GM12878 (cell line): Measurements from ENCODE around the gene CANT1.

Experiments used
- CHD1 ChIP-seq: IDR thresholded peaks from 2 replicates; pipeline ENCODE4 v1.6.1; 2012; ENCODE audit warnings: low read depth, low read length, improper control_type of control experiment
- NRF1 ChIP-seq: conservative IDR thresholded peaks from 2 replicates; pipeline ENCODE4 v1.6.1; 2011; ENCODE audit warnings: mild to moderate bottlenecking, low read depth, low read length, improper control_type of control experiment
- RB1 ChIP-seq: fragments of 450-650 bp; formaldehyde crosslinking; IDR thresholded peaks from 2 replicates; pipeline ENCODE4 v1.6.1; 2017; ENCODE audit warnings: mild to moderate bottlenecking, borderline replicate concordance
- RCOR1 ChIP-seq: conservative IDR thresholded peaks from 2 replicates; pipeline ENCODE4 v1.6.1; 2012; ENCODE audit warnings: low read depth, low read length, improper control_type of control experiment

DNA sequence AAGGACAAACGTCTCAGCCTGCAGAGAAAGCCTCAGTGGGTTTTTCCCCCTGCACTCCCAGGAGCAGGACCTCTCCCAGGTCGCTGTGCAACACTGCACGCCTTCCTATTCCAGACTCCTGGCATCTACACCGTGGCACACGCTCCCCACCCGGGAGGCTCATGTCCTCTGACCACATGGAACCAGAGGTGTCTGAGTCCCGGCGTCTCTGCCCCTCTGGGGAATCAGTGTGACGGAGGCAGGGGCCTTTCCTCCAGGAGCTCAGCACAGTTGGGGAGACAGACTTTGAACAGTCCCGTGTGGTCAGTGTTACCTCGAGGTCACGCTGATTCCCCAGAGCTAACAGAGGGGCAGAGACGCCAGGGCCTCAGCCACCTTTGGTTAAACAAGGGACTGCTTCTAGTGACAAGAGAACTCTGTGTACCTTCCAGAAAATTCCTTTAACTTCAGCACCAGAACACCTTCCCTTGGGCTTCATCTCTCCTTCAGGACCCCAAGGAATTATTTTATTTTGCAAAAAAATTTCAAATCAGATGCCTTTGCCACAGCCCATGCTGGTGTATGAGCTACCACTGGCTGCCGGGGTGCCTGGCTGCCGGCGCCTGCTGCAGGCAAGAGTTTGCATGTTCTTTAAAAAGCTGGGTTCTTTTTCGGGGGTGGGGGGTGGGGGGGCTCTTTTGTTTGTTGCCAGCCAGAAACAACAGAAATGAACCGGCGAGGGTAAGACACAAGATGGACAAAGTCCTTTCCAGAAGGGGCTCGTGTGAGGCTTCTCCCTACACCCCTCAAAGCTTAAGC lies 6.6 kb downstream of the CANT1 start:
- TF ChIP-seq RCOR1, result no peak
- no peak for TF ChIP-seq CHD1
- TF ChIP-seq RB1, result no peak
- no peak for TF ChIP-seq NRF1
